HG03135 (cell line): Measurements from ENCODE around the gene CST3.
"Not testable (repeated sequence)": the region's sequence is repeated elsewhere in the genome, so short reads cannot be mapped to it uniquely, and the experiment has no call there.

Source experiments
- ATAC-seq: cut with Tn5 transposase; IDR thresholded peaks from one replicate; pipeline ENCODE4 v1.9.1; 2021; ENCODE audit warnings: mild to moderate bottlenecking, moderate library complexity; ENCODE audit not compliant: unreplicated experiment

Gene CST3

GRCh38 chr20:23662276-23662870 lies 24.6 kb upstream of the CST3 start:
- ATAC-seq, result no peak

DNA sequence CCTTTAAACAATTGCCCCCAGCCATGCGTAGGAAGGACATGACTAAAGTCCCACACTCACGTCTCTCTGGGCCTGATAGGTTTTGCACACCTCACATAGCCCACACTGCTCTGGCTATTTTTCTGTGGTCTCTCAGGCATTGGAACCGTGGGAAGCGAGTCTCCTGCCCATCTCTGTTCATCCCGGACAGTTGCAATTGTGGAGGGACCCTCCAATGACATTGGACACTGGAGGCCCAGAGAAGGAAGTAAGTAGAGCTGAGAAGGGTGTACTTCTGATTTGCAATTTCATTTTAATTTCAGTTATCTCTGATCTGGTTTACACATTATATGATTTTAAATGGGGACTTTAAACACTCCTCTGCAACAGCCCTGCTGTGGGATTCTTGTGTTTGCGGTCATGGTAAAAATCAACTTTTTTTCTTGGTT lies 23.3 kb upstream of the CST3 start:
- no peak for ATAC-seq

- ATAC-seq, result no peak
Observed at GRCh38 chr20:23659989-23660837, 22.5 kb upstream of the CST3 start.

DNA sequence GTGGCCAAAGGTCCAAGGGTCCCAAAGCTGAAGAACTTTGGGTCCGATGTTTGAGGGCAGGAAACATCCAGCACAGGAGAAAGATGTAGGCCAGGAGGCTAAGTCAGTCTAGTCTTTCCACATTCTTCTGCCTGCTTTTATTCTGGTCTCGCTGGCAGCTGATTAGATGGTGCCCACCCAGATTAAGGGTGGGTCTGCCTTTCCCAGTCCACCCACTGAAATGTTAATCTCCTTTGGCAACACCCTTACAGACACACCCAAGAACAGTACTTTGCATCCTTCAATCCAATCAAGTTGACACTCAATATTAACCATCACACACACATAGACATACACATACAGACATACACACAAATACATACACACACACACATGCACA lies 21.8 kb upstream of the CST3 start:
- not testable (repeated sequence) for ATAC-seq

DNA sequence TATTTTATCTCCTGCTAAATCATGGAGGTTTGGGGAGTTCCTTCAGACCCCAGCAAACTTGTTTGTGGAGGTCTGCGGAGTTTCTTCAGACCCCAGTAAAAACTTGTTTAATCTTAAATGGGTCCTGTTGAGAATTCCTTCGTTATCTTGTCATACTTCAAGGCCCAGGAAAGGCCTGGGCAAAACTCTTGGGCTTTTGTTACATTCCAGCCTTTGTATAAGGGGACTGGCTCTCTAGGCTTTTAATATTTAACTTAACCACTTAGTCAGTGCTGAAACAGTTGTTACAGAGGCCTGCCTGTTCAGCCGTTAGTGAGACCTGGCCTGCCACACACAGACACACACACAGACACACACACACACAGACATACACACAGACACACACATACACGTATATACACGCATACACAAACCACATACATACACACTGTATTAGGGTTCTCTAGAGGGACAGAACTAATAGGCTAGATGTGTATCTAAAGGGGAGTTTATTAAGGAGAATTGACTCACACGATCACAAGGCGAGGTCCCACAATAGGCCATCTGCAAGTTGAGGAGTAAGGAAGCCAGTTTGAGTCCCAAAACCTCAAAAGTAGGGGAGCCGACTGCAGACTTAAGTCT lies 21.3 kb upstream of the CST3 start:
- no peak for ATAC-seq

DNA sequence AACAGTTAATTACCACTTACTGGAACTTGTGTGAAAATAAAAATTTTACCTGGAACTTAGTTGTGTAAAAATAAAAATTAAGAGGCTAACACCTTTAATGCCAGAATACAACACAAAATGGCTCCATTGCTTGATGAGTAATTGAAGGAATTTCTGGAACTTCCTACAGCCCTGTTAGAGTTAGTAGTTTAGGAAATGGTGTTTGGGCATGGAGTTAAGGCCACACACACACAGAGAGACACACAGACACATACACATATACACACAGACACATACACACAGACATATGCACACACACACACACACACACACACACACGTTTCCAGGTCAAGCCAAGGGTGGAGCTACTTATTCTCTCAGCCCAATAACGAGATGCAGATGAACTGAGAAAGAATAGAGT lies 20.6 kb upstream of the CST3 start:
- no peak for ATAC-seq

- ATAC-seq, result no peak
Observed at GRCh38 chr20:23657202-23657601, 19.4 kb upstream of the CST3 start.

GRCh38 chr20:23656372-23656771 lies 18.6 kb upstream of the CST3 start:
- no peak for ATAC-seq

- no peak for ATAC-seq
Observed at GRCh38 chr20:23655491-23656211, 17.9 kb upstream of the CST3 start.

GRCh38 chr20:23654717-23655116 lies 17.0 kb upstream of the CST3 start:
- ATAC-seq, result no peak

DNA sequence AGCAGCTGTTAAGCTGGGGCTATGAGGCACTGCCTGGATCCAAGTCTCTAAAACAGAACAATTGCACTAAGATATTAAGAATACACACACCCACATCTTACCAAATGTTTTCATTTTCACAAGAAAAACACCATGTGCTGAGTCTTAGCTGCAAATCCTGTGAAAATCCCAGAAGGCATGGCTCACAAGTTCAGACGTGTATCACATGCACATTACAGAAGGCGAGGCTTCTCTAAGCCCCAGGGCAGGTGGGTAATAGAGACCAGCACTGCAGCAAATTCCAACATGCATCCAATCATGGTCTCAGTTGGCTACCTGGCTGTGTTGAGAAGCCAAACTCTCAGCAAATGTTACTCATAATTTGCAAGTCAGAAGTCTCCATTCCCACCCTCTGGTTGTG lies 16.2 kb upstream of the CST3 start:
- ATAC-seq, result no peak

- no peak for ATAC-seq
Observed at GRCh38 chr20:23653400-23653938, 15.7 kb upstream of the CST3 start.

- no peak for ATAC-seq
Observed at GRCh38 chr20:23652926-23653325, 15.2 kb upstream of the CST3 start.

GRCh38 chr20:23652371-23652770 lies 14.6 kb upstream of the CST3 start:
- ATAC-seq, result no peak

DNA sequence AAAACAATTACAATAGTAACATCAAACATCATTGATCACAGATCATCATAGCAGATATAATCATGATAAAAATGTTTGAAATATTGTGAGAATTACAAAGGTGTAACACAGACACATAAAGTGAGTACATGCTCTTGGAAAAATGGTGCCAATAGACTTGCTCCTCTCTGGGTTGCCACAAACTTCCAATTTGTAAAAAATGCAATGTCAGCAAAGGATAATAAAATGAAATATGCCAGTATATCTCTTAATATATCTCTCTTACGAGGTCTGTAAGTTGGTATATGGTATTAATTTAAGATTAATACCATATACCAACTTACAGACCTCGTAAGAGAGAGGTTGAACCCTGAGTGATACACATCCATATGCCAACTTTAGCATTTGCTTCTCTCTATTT lies 13.4 kb upstream of the CST3 start:
- ATAC-seq, result no peak

GRCh38 chr20:23649830-23650417 lies 12.2 kb upstream of the CST3 start:
- ATAC-seq, result no peak

GRCh38 chr20:23649242-23649641 lies 11.5 kb upstream of the CST3 start:
- ATAC-seq, result no peak

DNA sequence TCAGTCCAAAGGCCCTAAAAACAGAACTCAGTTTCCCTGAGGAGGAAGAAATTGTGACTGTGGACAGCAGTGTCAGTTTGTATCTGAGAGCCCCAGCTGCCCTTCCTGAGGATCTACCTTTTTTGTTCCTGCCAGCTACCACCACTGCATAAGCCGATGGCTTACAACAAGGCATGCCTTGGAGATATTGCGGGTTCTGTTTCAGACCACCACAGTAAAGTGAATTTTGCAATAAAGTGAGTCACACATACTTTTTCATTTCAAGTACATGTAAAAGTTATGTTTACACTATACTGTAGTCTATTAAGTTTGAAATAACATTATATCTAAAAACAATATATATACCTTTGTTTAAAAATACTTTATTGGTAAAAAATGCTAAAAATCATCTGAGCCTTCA lies 9.6 kb upstream of the CST3 start:
- ATAC-seq, result no peak

DNA sequence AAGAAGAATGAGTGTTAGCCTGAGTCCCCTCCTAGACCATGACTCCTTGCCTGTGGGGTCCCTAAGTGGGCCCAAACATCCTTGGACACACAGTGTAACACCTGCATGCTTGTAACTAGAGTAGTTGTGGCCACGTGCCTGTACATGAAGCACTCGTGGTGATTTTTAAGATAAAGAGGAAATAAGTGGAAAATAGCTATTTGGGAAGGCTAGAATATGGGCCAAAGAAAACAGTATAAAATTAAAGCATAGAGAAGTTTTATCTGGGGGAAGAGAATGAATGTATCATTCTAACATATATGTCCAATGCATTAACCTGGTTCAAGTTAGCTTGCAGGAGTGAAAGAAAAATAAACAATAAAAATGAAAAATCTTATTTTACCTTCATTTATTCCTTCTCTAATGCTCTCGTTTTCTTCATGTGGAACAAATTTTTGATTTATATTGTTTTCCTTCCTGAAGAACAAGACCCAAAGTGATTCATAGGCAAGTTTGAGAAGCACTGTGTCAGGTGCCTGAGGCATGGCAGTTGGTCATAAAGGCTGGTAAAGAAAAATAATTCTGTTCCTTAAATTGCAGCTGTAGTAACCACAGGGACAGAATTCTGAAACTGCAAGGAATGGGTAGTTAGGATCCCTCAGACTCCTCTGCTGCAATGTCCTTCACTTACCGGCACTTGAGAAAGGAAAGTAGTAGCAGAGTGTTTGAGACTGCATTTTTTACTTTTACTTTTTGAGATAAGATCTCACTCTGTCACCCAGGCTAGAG lies 8.5 kb upstream of the CST3 start:
- ATAC-seq, result no peak

DNA sequence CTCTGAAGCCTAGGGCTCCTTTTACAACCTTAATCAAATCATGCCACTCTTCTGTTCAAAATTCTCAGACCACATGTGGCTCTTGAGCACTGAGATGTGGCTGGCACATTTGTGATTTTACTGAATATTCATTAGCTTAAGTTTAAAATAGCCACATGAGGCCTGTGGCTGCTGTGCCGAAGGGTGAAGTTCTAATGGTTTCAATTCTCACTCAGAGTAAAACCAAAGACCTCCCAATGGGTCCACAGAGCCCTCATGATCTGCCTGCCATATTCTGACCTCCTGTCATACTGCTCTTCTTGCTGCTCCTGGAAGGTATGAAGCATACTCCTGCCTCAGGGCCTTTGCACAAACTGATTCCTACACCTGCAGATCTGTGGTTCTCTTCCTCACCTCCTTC lies 7.8 kb upstream of the CST3 start:
- ATAC-seq, result no peak
